HEK293 (cell line): Measurements from ENCODE around the gene SPEM2.

Source experiments
- CTCF ChIA-PET: fragments of 350-600 bp; formaldehyde crosslinking; extraction: SDS; loops from one replicate; lab custom pipeline; 2021; ENCODE audit warnings: antibody characterized with exemption; lab: Yijun Ruan, JAX
- POLR2A ChIA-PET: fragments of 300-600 bp; formaldehyde crosslinking; extraction: SDS; loops from one replicate; lab custom pipeline; 2020; ENCODE audit warnings: antibody characterized with exemption, inconsistent platforms; lab: Yijun Ruan, JAX
- H3K27ac ChIP-seq: fragments of 200-500 bp; sonication (Bioruptor generic); 2 replicates; pipeline ENCODE4 v1.5.1; 2014; ENCODE audit warnings: low read depth, low read length, control low read depth, inconsistent platforms; ENCODE audit errors: extremely low read depth
- H3K36me3 ChIP-seq, 2 experiments: fragments of 200-500 bp in 1 of 2; sonication (Bioruptor generic) in 1 of 2; 1 replicate in 1 of 2; 2 replicates in 1 of 2; pipeline ENCODE4 v1.5.1; 2014 to 2017; ENCODE audit warnings: inconsistent platforms in 2 of 2, low read length in 2 of 2; ENCODE audit not compliant: control insufficient read depth in 2 of 2, insufficient read depth in 1 of 2
- H3K4me1 ChIP-seq: fragments of 200-500 bp; sonication (Bioruptor generic); 2 replicates; pipeline ENCODE4 v1.5.1; 2014; ENCODE audit warnings: mild to moderate bottlenecking, low read length, inconsistent platforms; ENCODE audit not compliant: control insufficient read depth, insufficient read depth
- H3K4me3 ChIP-seq: 2 replicates; pipeline ENCODE4 v1.5.1; 2011; ENCODE audit warnings: low read depth, mild to moderate bottlenecking, control low read depth, low read length, moderate library complexity
- H3K9me3 ChIP-seq: fragments of 200-500 bp; sonication (Bioruptor generic); 2 replicates; pipeline ENCODE4 v1.5.1; 2014; ENCODE audit warnings: low read depth, low read length, inconsistent platforms; ENCODE audit not compliant: control insufficient read depth, insufficient read depth
- GLIS2 ChIP-seq: fragments of 450-650 bp; formaldehyde crosslinking; IDR thresholded peaks from 2 replicates; pipeline ENCODE4 v1.5.1; 2016; ENCODE audit warnings: missing biosample characterization, missing genetic modification characterization
- HOXA7 ChIP-seq: sonication (generic); formaldehyde crosslinking; IDR thresholded peaks from 2 replicates; pipeline ENCODE4 v1.8.1; 2022; ENCODE audit warnings: missing genetic modification reagents, borderline replicate concordance
- KLF17 ChIP-seq: fragments of 450-650 bp; formaldehyde crosslinking; IDR thresholded peaks from 2 replicates; pipeline ENCODE4 v1.5.1; 2016; ENCODE audit warnings: missing biosample characterization, missing genetic modification characterization
- KLF9 ChIP-seq: fragments of 450-650 bp; formaldehyde crosslinking; IDR thresholded peaks from 2 replicates; pipeline ENCODE4 v1.5.1; 2016; ENCODE audit warnings: missing biosample characterization, missing genetic modification characterization, low read depth
- OVOL3 ChIP-seq: fragments of 450-650 bp; formaldehyde crosslinking; IDR thresholded peaks from 2 replicates; pipeline ENCODE4 v1.5.1; 2016; ENCODE audit warnings: missing biosample characterization, missing genetic modification characterization
- PRDM4 ChIP-seq: fragments of 450-650 bp; formaldehyde crosslinking; IDR thresholded peaks from 2 replicates; pipeline ENCODE4 v1.5.1; 2017; ENCODE audit warnings: missing biosample characterization, missing genetic modification characterization
- REPIN1 ChIP-seq: fragments of 450-650 bp; formaldehyde crosslinking; IDR thresholded peaks from 2 replicates; pipeline ENCODE4 v1.5.1; 2017; ENCODE audit warnings: missing biosample characterization, missing genetic modification characterization, low read depth
- YY1 ChIP-seq: fragments of 450-650 bp; formaldehyde crosslinking; IDR thresholded peaks from 2 replicates; pipeline ENCODE4 v1.5.1; 2018; ENCODE audit warnings: missing biosample characterization, missing genetic modification characterization
- ZBTB1 ChIP-seq: fragments of 450-650 bp; formaldehyde crosslinking; IDR thresholded peaks from 2 replicates; pipeline ENCODE4 v1.5.1; 2016; ENCODE audit warnings: missing biosample characterization, missing genetic modification characterization
- ZBTB21 ChIP-seq: fragments of 450-650 bp; formaldehyde crosslinking; IDR thresholded peaks from 2 replicates; pipeline ENCODE4 v1.5.1; 2017; ENCODE audit warnings: missing biosample characterization, missing genetic modification characterization
- ZBTB6 ChIP-seq: fragments of 450-650 bp; formaldehyde crosslinking; IDR thresholded peaks from 2 replicates; pipeline ENCODE4 v1.5.1; 2017; ENCODE audit warnings: missing biosample characterization, missing genetic modification characterization
- ZEB2 ChIP-seq: fragments of 450-650 bp; formaldehyde crosslinking; IDR thresholded peaks from 2 replicates; pipeline ENCODE4 v1.5.1; 2016; ENCODE audit warnings: missing biosample characterization, missing genetic modification characterization
- ZFHX2 ChIP-seq: fragments of 450-650 bp; formaldehyde crosslinking; conservative IDR thresholded peaks from 2 replicates; pipeline ENCODE4 v1.5.1; 2016; ENCODE audit warnings: missing biosample characterization, missing genetic modification characterization
- ZFP69B ChIP-seq: fragments of 450-650 bp; formaldehyde crosslinking; IDR thresholded peaks from 2 replicates; pipeline ENCODE4 v1.5.1; 2016; ENCODE audit warnings: missing biosample characterization, missing genetic modification characterization
- ZIC2 ChIP-seq: fragments of 450-650 bp; formaldehyde crosslinking; IDR thresholded peaks from 2 replicates; pipeline ENCODE4 v1.5.1; 2016; ENCODE audit warnings: missing biosample characterization, missing genetic modification characterization
- ZNF10 ChIP-seq: fragments of 450-650 bp; formaldehyde crosslinking; IDR thresholded peaks from 2 replicates; pipeline ENCODE4 v1.5.1; 2017; ENCODE audit warnings: missing biosample characterization, missing genetic modification characterization
- ZNF132 ChIP-seq: fragments of 450-650 bp; formaldehyde crosslinking; IDR thresholded peaks from 2 replicates; pipeline ENCODE4 v1.5.1; 2017; ENCODE audit warnings: missing biosample characterization, missing genetic modification characterization, borderline replicate concordance
- ZNF146 ChIP-seq: fragments of 450-650 bp; formaldehyde crosslinking; IDR thresholded peaks from 2 replicates; pipeline ENCODE4 v1.5.1; 2016; ENCODE audit warnings: missing biosample characterization, missing genetic modification characterization
- ZNF248 ChIP-seq: fragments of 450-650 bp; formaldehyde crosslinking; IDR thresholded peaks from 2 replicates; pipeline ENCODE4 v1.5.1; 2017; ENCODE audit warnings: missing biosample characterization, missing genetic modification characterization
- ZNF266 ChIP-seq: fragments of 450-650 bp; formaldehyde crosslinking; IDR thresholded peaks from 2 replicates; pipeline ENCODE4 v1.5.1; 2016; ENCODE audit warnings: missing biosample characterization, missing genetic modification characterization, low read depth
- ZNF274 ChIP-seq, 2 experiments: fragments of 200-500 bp in 1 of 2; fragments of 450-650 bp in 1 of 2; sonication (Bioruptor generic) in 1 of 2; formaldehyde crosslinking in 1 of 2; IDR thresholded peaks; 2 replicates each; pipeline versions ENCODE4 v1.5.1 to v1.6.1; 2014 to 2016; ENCODE audit warnings: borderline replicate concordance in 1 of 2, inconsistent platforms in 1 of 2, low read length in 1 of 2, missing biosample characterization in 1 of 2, missing genetic modification characterization in 1 of 2
- ZNF391 ChIP-seq: fragments of 450-650 bp; formaldehyde crosslinking; IDR thresholded peaks from 2 replicates; pipeline ENCODE4 v1.5.1; 2016; ENCODE audit warnings: low read depth, missing biosample characterization, missing genetic modification characterization, borderline replicate concordance
- ZNF585B ChIP-seq: fragments of 450-650 bp; formaldehyde crosslinking; IDR thresholded peaks from 2 replicates; pipeline ENCODE4 v1.5.1; 2016; ENCODE audit warnings: missing biosample characterization, missing genetic modification characterization
- ZNF837 ChIP-seq: fragments of 450-650 bp; formaldehyde crosslinking; IDR thresholded peaks from 2 replicates; pipeline ENCODE4 v1.5.1; 2016; ENCODE audit warnings: missing biosample characterization, missing genetic modification characterization

Gene SPEM2

GRCh38 chr17:7388856-7389255, 36.6 kb upstream of the SPEM2 start:
- H3K36me3 ChIP-seq: peaks cover 0 to 36% of the 10 kb centered on the region in 2 experiments; a peak in 2 of 3 replicates
- CTCF ChIA-PET: interaction anchor here (1.3 kb wide), 1 partner anchor 33 kb away, joined by 8 read pairs; no protein-coding TSS in a partner anchor
- TF ChIP-seq ZEB2 (tag by site-specific recombination) (no peak), ZNF391 (no peak), OVOL3 (tag by site-specific recombination) (no peak), REPIN1 (no peak), HOXA7 (CRISPR knock-in tag) (no peak), ZNF585B (tag by site-specific recombination) (no peak), PRDM4 (tag by site-specific recombination) (no peak), ZBTB1 (tag by site-specific recombination) (no peak), ZNF146 (tag by site-specific recombination) (no peak), GLIS2 (tag by site-specific recombination) (no peak), KLF9 (tag by site-specific recombination) (no peak), ZBTB6 (tag by site-specific recombination) (no peak), ZNF248 (tag by site-specific recombination) (no peak), ZBTB21 (tag by site-specific recombination) (no peak), ZNF837 (tag by site-specific recombination) (no peak), YY1 (tag by site-specific recombination) (no peak), ZNF10 (tag by site-specific recombination) (no peak)
- no peak overlapping the region for H3K4me3 ChIP-seq
- POLR2A ChIA-PET: interaction anchor here (3.6 kb wide), 1 partner anchor 15 kb away, joined by 19 read pairs; the partner anchor contains the start of gene TMEM256
- H3K27ac ChIP-seq: no peak overlapping the region
- H3K9me3 ChIP-seq: no peaks in the 10 kb centered on the region
- H3K4me1 ChIP-seq: peaks cover 1% of the 10 kb centered on the region

- H3K36me3 ChIP-seq: peaks cover 0 to 36% of the 10 kb centered on the region in 2 experiments; a peak in 2 of 3 replicates
- peaks cover 3% of the 10 kb centered on the region for H3K4me1 ChIP-seq
- ChIA-PET POLR2A (interaction anchor here (3.6 kb wide), 1 partner anchor 13 kb away, joined by 19 read pairs; the partner anchor contains the start of gene TMEM256), CTCF (interaction anchor here (0.6 kb wide), 1 partner anchor 127 kb away, joined by 3 read pairs; no protein-coding TSS in a partner anchor)
- no peak overlapping the region for H3K27ac ChIP-seq
- TF ChIP-seq ZNF132 (no peak), ZNF266 (tag by site-specific recombination) (no peak), ZIC2 (peak; percentile 96), ZNF274 (IDR thresholded peaks at IDR 0.05; ENCODE audit: low read length) (no peak), ZNF274 (tag by site-specific recombination; IDR thresholded peaks at IDR 0.05; ENCODE audit: borderline replicate concordance) (no peak), KLF17 (tag by site-specific recombination) (no peak), ZFP69B (tag by site-specific recombination) (no peak), ZFHX2 (tag by site-specific recombination) (0 out of 2 replicates have a peak, but pooled peaks have one; percentile 12), PRDM4 (tag by site-specific recombination) (no peak)
- no peak overlapping the region for H3K4me3 ChIP-seq
- no peaks in the 10 kb centered on the region for H3K9me3 ChIP-seq
These were observed 35.2 kb upstream of the SPEM2 start for GRCh38 chr17:7389924-7390910.
